ENCODE data around the gene LBHD2. TPM values are rescaled to one million over a fixed set of nuclear protein-coding genes. Genes with fewer than 3 reads are reported as not detected.

The LBHD2 gene
- total and polyA plus RNA-seq, 2 experiments from 2014 or later: not detected

GRCh38 chr14:103081951-103082350, 2.1 kb upstream of the LBHD2 start:
- no peak overlapping the region for H3K4me3 ChIP-seq
- no peaks in the 10 kb centered on the region for H4K20me1 ChIP-seq (replicated peaks; ENCODE audit: insufficient read depth)
- H3K4me2 ChIP-seq: no peak overlapping the region
- Mint-ChIP-seq H3K4me3 (no peak overlapping the region), H3K36me3 (ENCODE audit: low read depth) (no peaks in the 10 kb centered on the region), H3K9me3 (no peaks in the 10 kb centered on the region), H3K4me1 (peaks cover 2% of the 10 kb centered on the region; the same call in 1 of the 3 replicates), H3K27me3 (ENCODE audit: insufficient read depth, low read depth, poor library complexity) (peaks cover 21% of the 10 kb centered on the region), H3K27ac (no peak overlapping the region)
- peaks cover 11% of the 10 kb centered on the region; the same call in 1 of the 2 replicates for H3K9me2 ChIP-seq (ENCODE audit: insufficient read depth)
- no peaks in the 10 kb centered on the region for H3K79me2 ChIP-seq (replicated peaks; ENCODE audit: insufficient read depth)
- no peak overlapping the region for H3K27ac ChIP-seq (ENCODE audit: low read depth)
- ATAC-seq (no peak), DNase-seq (ENCODE audit: low spot score) (no peak)
- H3K4me1 ChIP-seq (ENCODE audit: insufficient read depth): no peaks in the 10 kb centered on the region
- H3K27me3 ChIP-seq (ENCODE audit: insufficient read depth): peaks cover 37% of the 10 kb centered on the region
- H3K36me3 ChIP-seq (ENCODE audit: insufficient read depth): no peaks in the 10 kb centered on the region
- TF ChIP-seq STAT1 (IDR thresholded peaks at IDR 0.05; ENCODE audit: unreplicated experiment) (no peak), ETS1 (IDR thresholded peaks at IDR 0.05) (no peak), ZNF462 (CRISPR knock-in tag; IDR thresholded peaks at IDR 0.05) (no peak), CTCF (conservative IDR thresholded peaks at IDR 0.05; ENCODE audit: low read depth in 2 of 2) (no peak), POLR2AphosphoS5 (IDR thresholded peaks at IDR 0.05; ENCODE audit: low read depth) (no peak), EZH2 (IDR thresholded peaks at IDR 0.05; ENCODE audit: low read depth, unreplicated experiment) (no peak), ZNF114 (CRISPR knock-in tag; IDR thresholded peaks at IDR 0.05) (no peak), EZH2phosphoT487 (IDR thresholded peaks at IDR 0.05; ENCODE audit: unreplicated experiment) (no peak), REST (IDR thresholded peaks at IDR 0.05; ENCODE audit: unreplicated experiment) (no peak), ZNF331 (CRISPR knock-in tag; IDR thresholded peaks at IDR 0.05; ENCODE audit: low read depth) (no peak), CREB1 (CRISPR knock-in tag; IDR thresholded peaks at IDR 0.05; ENCODE audit: low read depth) (no peak), JUNB (IDR thresholded peaks at IDR 0.05; ENCODE audit: unreplicated experiment) (no peak), NANOG (IDR thresholded peaks at IDR 0.05; ENCODE audit: borderline replicate concordance) (no peak)
- no peaks in the 10 kb centered on the region for H3F3A ChIP-seq (replicated peaks; ENCODE audit: low read depth)
- no peak overlapping the region for H2AFZ ChIP-seq

Measured in GM23338 (cell line).